ENCODE data around the gene JSRP1.

- TF ChIP-seq CTCF (conservative IDR thresholded peaks at IDR 0.05) (no peak), ZFX (IDR thresholded peaks at IDR 0.05) (no peak)
Observed at GRCh38 chr19:2248136-2249009, 7.8 kb downstream of the JSRP1 start.
